GM12878 (cell line): ENCODE data around the gene ASTL. TPM values are rescaled to one million over a fixed set of nuclear protein-coding genes. Genes with fewer than 3 reads are reported as not detected.

Source experiments
- ATAC-seq: fragments of 200-7000 bp; cut with Tn5 transposase; 3 replicates; pipeline ENCODE4 v1.9.1; 2020; ENCODE audit warnings: mild to moderate bottlenecking, moderate library complexity
- BruUV-seq: library from RNA; stranded (reverse); fragments of 400-500 nt; replicated peaks from 2 replicates; lab custom pipeline; 2021; lab: Mats Ljungman, UMichigan
- CTCF ChIA-PET: fragments of 300-600 bp; sonication (Branson Sonifier 250); formaldehyde crosslinking; extraction: SDS; loops from one replicate; lab custom pipeline; 2021; ENCODE audit warnings: inconsistent platforms; lab: Yijun Ruan, JAX
- POLR2A ChIA-PET: fragments of 350-600 bp; formaldehyde crosslinking; extraction: SDS; loops from one replicate; lab custom pipeline; 2021; ENCODE audit warnings: inconsistent platforms; lab: Charles Lee
- RAD21 ChIA-PET: fragments of 300-600 bp; sonication (Branson Sonifier 250); formaldehyde crosslinking; loops from one replicate; lab custom pipeline; 2023; ENCODE audit warnings: antibody characterized with exemption; ENCODE audit not compliant: unreplicated experiment; lab: Charles Lee
- SMC1A ChIA-PET: fragments of 300-600 bp; sonication (Branson Sonifier 250); formaldehyde crosslinking; loops from one replicate; lab custom pipeline; 2023; ENCODE audit not compliant: unreplicated experiment, uncharacterized antibody; lab: Charles Lee
- DNase-seq: peaks from one replicate; pipeline ENCODE4 v3.0.0-alpha.2; 2011; ENCODE audit warnings: low read depth, low spot score
- FAIRE-seq: peaks from 3 replicates; lab custom pipeline; 2011; peaks lifted over from hg19 to GRCh38; lab: Jason Lieb, UNC
- H2AFZ ChIP-seq: 2 replicates; pipeline ENCODE4 v1.6.0; 2011; ENCODE audit warnings: low read depth, low read length, control low read depth; ENCODE audit not compliant: control insufficient read depth
- H3K27ac ChIP-seq: 2 replicates; pipeline ENCODE4 v1.5.1; 2011; ENCODE audit warnings: control low read depth; ENCODE audit not compliant: control insufficient read depth, insufficient read depth
- H3K27me3 ChIP-seq, 2 experiments: replicated peaks in 1 of 2; 2 replicates each; pipeline versions ENCODE4 v1.6.0 to v1.6.1; 2011; ENCODE audit warnings: low read length in 1 of 2; ENCODE audit not compliant: control insufficient read depth in 2 of 2, insufficient read depth in 2 of 2
- H3K36me3 ChIP-seq, 2 experiments: 2 replicates each; pipeline ENCODE4 v1.5.1; 2011; ENCODE audit warnings: low read length in 1 of 2; ENCODE audit not compliant: control insufficient read depth in 2 of 2, insufficient read depth in 2 of 2
- H3K4me1 ChIP-seq: 2 replicates; pipeline ENCODE4 v1.6.1; 2011; ENCODE audit warnings: mild to moderate bottlenecking, low read length, moderate library complexity, mixed read lengths; ENCODE audit not compliant: control insufficient read depth, insufficient read depth
- H3K4me2 ChIP-seq: 2 replicates; pipeline ENCODE4 v1.6.0; 2011; ENCODE audit warnings: control low read depth; ENCODE audit not compliant: control insufficient read depth, insufficient read depth
- H3K4me3 ChIP-seq: fragments of 200-600 bp; sonication (generic); 2 replicates; pipeline ENCODE4 v1.5.1; 2016
- H3K79me2 ChIP-seq: 2 replicates; pipeline ENCODE4 v1.6.0; 2011; ENCODE audit warnings: low read length; ENCODE audit not compliant: control insufficient read depth, insufficient read depth
- H3K9ac ChIP-seq: 2 replicates; pipeline ENCODE4 v1.8.0; 2011; ENCODE audit warnings: low read length, control low read depth, mixed read lengths; ENCODE audit not compliant: control insufficient read depth, insufficient read depth
- H3K9me3 ChIP-seq: replicated peaks from 3 replicates; pipeline ENCODE4 v1.5.1; 2011; ENCODE audit warnings: mild to moderate bottlenecking, low read length; ENCODE audit not compliant: control insufficient read depth, insufficient read depth
- H4K20me1 ChIP-seq: 2 replicates; pipeline ENCODE4 v1.6.0; 2011; ENCODE audit not compliant: control insufficient read depth, insufficient read depth
- ASH2L ChIP-seq: fragments of 300-600, 200-600 bp; sonication (generic); IDR thresholded peaks from 2 replicates; pipeline ENCODE4 v1.6.1; 2017; ENCODE audit warnings: low read depth, mild to moderate bottlenecking, borderline replicate concordance
- E2F4 ChIP-seq: IDR thresholded peaks from 2 replicates; pipeline ENCODE4 v1.6.1; 2012; ENCODE audit warnings: low read depth, low read length, improper control_type of control experiment
- FOXM1 ChIP-seq: IDR thresholded peaks from 2 replicates; pipeline ENCODE4 v1.6.1; 2012; ENCODE audit warnings: low read depth, mild to moderate bottlenecking, inconsistent platforms, low read length, moderate library complexity
- HDAC6 ChIP-seq: fragments of 200-600 bp; sonication (generic); IDR thresholded peaks from one replicate; pipeline ENCODE4 v1.8.0; 2017; ENCODE audit warnings: antibody characterized with exemption; ENCODE audit not compliant: unreplicated experiment
- IKZF2 ChIP-seq, 2 experiments: fragments of 450-650 bp; IDR thresholded peaks; 2 replicates each; pipeline ENCODE4 v1.6.1; 2017; ENCODE audit warnings: mild to moderate bottlenecking in 2 of 2, moderate library complexity in 2 of 2
- MEF2B ChIP-seq: fragments of 450-650 bp; IDR thresholded peaks from 2 replicates; pipeline ENCODE4 v1.6.1; 2018; ENCODE audit warnings: mild to moderate bottlenecking, moderate library complexity; ENCODE audit not compliant: partially characterized antibody, poor library complexity, severe bottlenecking
- NFYA ChIP-seq: IDR thresholded peaks from 2 replicates; pipeline ENCODE4 v1.6.1; 2011; ENCODE audit warnings: low read depth, mild to moderate bottlenecking, low read length, improper control_type of control experiment, borderline replicate concordance
- RBBP5 ChIP-seq: fragments of 200-600 bp; sonication (generic); conservative IDR thresholded peaks from 2 replicates; pipeline ENCODE4 v1.6.1; 2016
- SMAD5 ChIP-seq: IDR thresholded peaks from 2 replicates; pipeline ENCODE4 v1.6.1; 2016; ENCODE audit warnings: antibody characterized with exemption, low read depth
- WGBS: methylation state at CpG from one replicate; pipeline ENCODE4 v1.1.6; 2016; ENCODE audit warnings: low lambda C conversion rate; ENCODE audit not compliant: insufficient replicate concordance, insufficient coverage; ENCODE audit errors: missing lambda C conversion rate; 5-methylcytosine and 5-hydroxymethylcytosine counted together
- in situ Hi-C: fragments of 300-500 bp; cut with MboI; formaldehyde crosslinking; loops from 9 replicates; pipeline ENCODE4 v1.14.3; 2018; ENCODE audit warnings: mixed read lengths
- intact Hi-C: fragments of 100-400 bp; cut with micrococcal nuclease; formaldehyde crosslinking; loops from one replicate; pipeline ENCODE4 v1.14.2; 2022; ENCODE audit not compliant: unreplicated experiment
- polyA plus RNA-seq, 11 experiments: library from polyadenylated mRNA; depleted of rRNA in 4 of 11; unstranded in 6 of 11; stranded (reverse) in 5 of 11; fragments of >200 nt; fragmentation: Nextera tagmentation in 4 of 11; fragmentation: Illumina TruSeq in 1 of 11; extraction: Ambion mirVana in 4 of 11; extraction: Trizol in 1 of 11; gene quantifications; 1 replicate in 1 of 11; 2 replicates in 10 of 11; pipeline versions ENCODE4 v1.2.1 to v1.2.3, GENCODE V29; 2011 to 2016; ENCODE audit warnings: inconsistent platforms in 2 of 11, missing spikeins in 2 of 11, low read depth in 1 of 11
- total RNA-seq, 4 experiments: library from RNA; depleted of rRNA in 3 of 4; stranded (reverse); fragments of >200 nt in 3 of 4; fragmentation: Illumina TruSeq in 1 of 4; extraction: Trizol in 1 of 4; gene quantifications; 2 replicates each; pipeline versions ENCODE4 v1.2.1 to v1.2.3, GENCODE V29; 2013 to 2021
- TF ChIP-seq, protein P1 (sequence below): fragments of 150-350 bp; IDR thresholded peaks from 2 replicates; pipeline ENCODE4 v1.6.1; 2014; ENCODE audit warnings: mild to moderate bottlenecking, low read depth, low read length
- TF ChIP-seq, protein P2 (sequence below): fragments of 450-650 bp; IDR thresholded peaks from 2 replicates; pipeline ENCODE4 v1.6.1; 2017; ENCODE audit warnings: mild to moderate bottlenecking, moderate library complexity

The ASTL gene
- total and polyA plus RNA-seq, 10 of the 15 experiments (the other 5 are each of a cell fraction or from before 2014, with no cell fraction given) = 0.18 to 1.0 (median 0.38) TPM; not detected in 4

DNA sequence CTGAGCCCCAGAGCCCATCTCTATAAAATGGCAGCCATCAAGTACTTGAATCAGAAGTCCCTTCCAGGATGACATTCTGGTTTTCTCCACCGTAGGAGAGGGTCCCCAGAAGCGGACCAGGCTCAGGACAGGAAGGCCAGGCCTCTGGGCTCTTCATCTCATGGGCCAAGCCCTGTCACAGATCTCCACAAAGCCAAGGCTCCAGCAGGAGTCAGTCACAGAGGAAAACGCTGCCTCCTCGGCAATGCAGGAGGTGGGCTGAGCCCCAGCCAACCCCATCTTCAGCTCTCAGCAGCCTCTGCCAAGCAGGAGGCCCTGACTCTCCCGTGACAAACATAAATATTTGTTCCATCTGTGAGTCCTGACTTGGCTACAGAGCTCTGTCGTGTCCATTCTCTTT, 64.1 kb downstream of the ASTL start:
- H3K4me2 ChIP-seq = no peak overlapping the region
- H3K27ac ChIP-seq = no peak overlapping the region
- BruUV-seq = no TSS peak
- TF ChIP-seq FOXM1 (no peak), E2F4 (no peak), NFYA (no peak), SMAD5 (no peak), MEF2B (no peak), IKZF2 (IDR thresholded peaks at IDR 0.05) (no peak), ASH2L (no peak), HDAC6 (no peak), RBBP5 (no peak)
- TF ChIP-seq, protein P1, sequence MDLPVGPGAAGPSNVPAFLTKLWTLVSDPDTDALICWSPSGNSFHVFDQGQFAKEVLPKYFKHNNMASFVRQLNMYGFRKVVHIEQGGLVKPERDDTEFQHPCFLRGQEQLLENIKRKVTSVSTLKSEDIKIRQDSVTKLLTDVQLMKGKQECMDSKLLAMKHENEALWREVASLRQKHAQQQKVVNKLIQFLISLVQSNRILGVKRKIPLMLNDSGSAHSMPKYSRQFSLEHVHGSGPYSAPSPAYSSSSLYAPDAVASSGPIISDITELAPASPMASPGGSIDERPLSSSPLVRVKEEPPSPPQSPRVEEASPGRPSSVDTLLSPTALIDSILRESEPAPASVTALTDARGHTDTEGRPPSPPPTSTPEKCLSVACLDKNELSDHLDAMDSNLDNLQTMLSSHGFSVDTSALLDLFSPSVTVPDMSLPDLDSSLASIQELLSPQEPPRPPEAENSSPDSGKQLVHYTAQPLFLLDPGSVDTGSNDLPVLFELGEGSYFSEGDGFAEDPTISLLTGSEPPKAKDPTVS = no peak
- TF ChIP-seq, protein P2, sequence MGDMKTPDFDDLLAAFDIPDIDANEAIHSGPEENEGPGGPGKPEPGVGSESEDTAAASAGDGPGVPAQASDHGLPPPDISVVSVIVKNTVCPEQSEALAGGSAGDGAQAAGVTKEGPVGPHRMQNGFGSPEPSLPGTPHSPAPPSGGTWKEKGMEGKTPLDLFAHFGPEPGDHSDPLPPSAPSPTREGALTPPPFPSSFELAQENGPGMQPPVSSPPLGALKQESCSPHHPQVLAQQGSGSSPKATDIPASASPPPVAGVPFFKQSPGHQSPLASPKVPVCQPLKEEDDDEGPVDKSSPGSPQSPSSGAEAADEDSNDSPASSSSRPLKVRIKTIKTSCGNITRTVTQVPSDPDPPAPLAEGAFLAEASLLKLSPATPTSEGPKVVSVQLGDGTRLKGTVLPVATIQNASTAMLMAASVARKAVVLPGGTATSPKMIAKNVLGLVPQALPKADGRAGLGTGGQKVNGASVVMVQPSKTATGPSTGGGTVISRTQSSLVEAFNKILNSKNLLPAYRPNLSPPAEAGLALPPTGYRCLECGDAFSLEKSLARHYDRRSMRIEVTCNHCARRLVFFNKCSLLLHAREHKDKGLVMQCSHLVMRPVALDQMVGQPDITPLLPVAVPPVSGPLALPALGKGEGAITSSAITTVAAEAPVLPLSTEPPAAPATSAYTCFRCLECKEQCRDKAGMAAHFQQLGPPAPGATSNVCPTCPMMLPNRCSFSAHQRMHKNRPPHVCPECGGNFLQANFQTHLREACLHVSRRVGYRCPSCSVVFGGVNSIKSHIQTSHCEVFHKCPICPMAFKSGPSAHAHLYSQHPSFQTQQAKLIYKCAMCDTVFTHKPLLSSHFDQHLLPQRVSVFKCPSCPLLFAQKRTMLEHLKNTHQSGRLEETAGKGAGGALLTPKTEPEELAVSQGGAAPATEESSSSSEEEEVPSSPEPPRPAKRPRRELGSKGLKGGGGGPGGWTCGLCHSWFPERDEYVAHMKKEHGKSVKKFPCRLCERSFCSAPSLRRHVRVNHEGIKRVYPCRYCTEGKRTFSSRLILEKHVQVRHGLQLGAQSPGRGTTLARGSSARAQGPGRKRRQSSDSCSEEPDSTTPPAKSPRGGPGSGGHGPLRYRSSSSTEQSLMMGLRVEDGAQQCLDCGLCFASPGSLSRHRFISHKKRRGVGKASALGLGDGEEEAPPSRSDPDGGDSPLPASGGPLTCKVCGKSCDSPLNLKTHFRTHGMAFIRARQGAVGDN = no peak
- H2AFZ ChIP-seq = no peak overlapping the region
- no peak for DNase-seq
- in situ Hi-C loops (loop anchor here (10.0 to 25.0 kb wide), 2 partner anchors 59 to 1938 kb away; no protein-coding TSS in a partner anchor), intact Hi-C loops (no loop called here)
- H3K4me1 ChIP-seq = no peaks in the 10 kb centered on the region
- no peaks in the 10 kb centered on the region for H3K79me2 ChIP-seq
- no peaks in the 10 kb centered on the region; a peak in 1 of 4 replicates for H3K27me3 ChIP-seq
- WGBS = 10% methylated on average over 6 of the region's 6 CpGs
- ChIA-PET SMC1A (no interaction called here), POLR2A (no interaction called here), RAD21 (no interaction called here), CTCF (interaction anchor here (1.3 kb wide), 1 partner anchor 57 kb away, joined by 4 read pairs; no protein-coding TSS in a partner anchor)
- FAIRE-seq = no peak
- H3K9ac ChIP-seq = no peak overlapping the region
- no peak for ATAC-seq
- no peaks in the 10 kb centered on the region for H3K36me3 ChIP-seq
- H4K20me1 ChIP-seq = no peaks in the 10 kb centered on the region
- no peaks in the 10 kb centered on the region; the same call in 1 of the 3 replicates for H3K9me3 ChIP-seq
- no peak overlapping the region for H3K4me3 ChIP-seq
